SK-N-SH (cell line): Measurements from ENCODE around the gene RGS6. TPM values are rescaled to one million over a fixed set of nuclear protein-coding genes. Genes with fewer than 3 reads are reported as not detected.

Experiments used
- CTCF ChIA-PET: fragments of 300-600, 350-600 bp; formaldehyde crosslinking; extraction: SDS; loops from one replicate; lab custom pipeline; 2021; lab: Yijun Ruan, JAX
- POLR2A ChIA-PET: fragments of 350-600 bp; sonication (Branson Sonifier 250); formaldehyde crosslinking; extraction: SDS; loops from one replicate; lab custom pipeline; 2020; ENCODE audit warnings: antibody characterized with exemption, inconsistent platforms; lab: Yijun Ruan, JAX
- DNase-seq: peaks from one replicate; pipeline ENCODE4 v3.0.0; 2012
- H2AFZ ChIP-seq: fragments of 200-600 bp; sonication (generic); 2 replicates; pipeline ENCODE4 v1.8.1; 2016; ENCODE audit warnings: antibody characterized with exemption, mild to moderate bottlenecking, low read depth
- H3F3A ChIP-seq: fragments of 200-600 bp; sonication (generic); replicated peaks from 2 replicates; pipeline ENCODE3; 2016; ENCODE audit warnings: antibody characterized with exemption, mild to moderate bottlenecking; ENCODE audit not compliant: insufficient read depth
- H3K27ac ChIP-seq, 2 experiments: fragments of 200-500 bp in 1 of 2; fragments of 200-600 bp in 1 of 2; sonication (Bioruptor generic) in 1 of 2; sonication (generic), shearing (Covaris generic) in 1 of 2; 2 replicates each; pipeline versions ENCODE4 v1.5.1 to v1.6.1; 2014 to 2016; ENCODE audit warnings: low read depth in 2 of 2, inconsistent platforms in 1 of 2, low read length in 1 of 2, mild to moderate bottlenecking in 1 of 2, mixed read lengths in 1 of 2
- H3K27me3 ChIP-seq: fragments of 200-600 bp; sonication (generic), shearing (Covaris generic); 2 replicates; pipeline ENCODE4 v1.6.1; 2016; ENCODE audit warnings: mixed run types; ENCODE audit not compliant: insufficient read depth
- H3K36me3 ChIP-seq, 2 experiments: fragments of 200-500 bp in 1 of 2; fragments of 200-600 bp in 1 of 2; sonication (Bioruptor generic) in 1 of 2; sonication (generic) in 1 of 2; replicated peaks in 1 of 2; 2 replicates each; pipeline versions ENCODE3 to v1.5.1; 2014 to 2016; ENCODE audit warnings: low read length in 1 of 2, mild to moderate bottlenecking in 1 of 2; ENCODE audit not compliant: insufficient read depth in 2 of 2, control insufficient read depth in 1 of 2
- H3K4me1 ChIP-seq, 2 experiments: fragments of 200-500 bp in 1 of 2; fragments of 200-600 bp in 1 of 2; sonication (Bioruptor generic) in 1 of 2; sonication (generic), shearing (Covaris generic) in 1 of 2; 2 replicates each; pipeline versions ENCODE4 v1.5.1 to v1.6.1; 2014 to 2016; ENCODE audit warnings: low read depth in 1 of 2, low read length in 1 of 2, mixed run types in 1 of 2; ENCODE audit not compliant: insufficient read depth in 2 of 2, control insufficient read depth in 1 of 2
- H3K4me2 ChIP-seq: fragments of 200-600 bp; sonication (generic), shearing (Covaris generic); 2 replicates; pipeline ENCODE4 v1.6.1; 2017; ENCODE audit warnings: mixed run types
- H3K4me3 ChIP-seq, 2 experiments: fragments of 200-500 bp in 1 of 2; fragments of 200-600 bp in 1 of 2; sonication (Bioruptor generic) in 1 of 2; sonication (generic), shearing (Covaris generic) in 1 of 2; 2 replicates each; pipeline versions ENCODE4 v1.5.1 to v1.8.1; 2014 to 2016; ENCODE audit warnings: low read depth in 2 of 2, inconsistent platforms in 1 of 2, low read length in 1 of 2, mild to moderate bottlenecking in 1 of 2, mixed read lengths in 1 of 2, moderate library complexity in 1 of 2
- H3K79me2 ChIP-seq: fragments of 200-600 bp; sonication (generic); 2 replicates; pipeline ENCODE4 v1.8.1; 2017; ENCODE audit warnings: mild to moderate bottlenecking; ENCODE audit not compliant: insufficient read depth
- H3K9ac ChIP-seq: fragments of 200-600 bp; sonication (generic); 2 replicates; pipeline ENCODE4 v1.6.1; 2017; ENCODE audit warnings: mixed run types
- H3K9me2 ChIP-seq: fragments of 200-600 bp; sonication (generic); 2 replicates; pipeline ENCODE4 v1.6.1; 2017; ENCODE audit warnings: mixed run types
- H3K9me3 ChIP-seq: fragments of 200-600 bp; sonication (generic); 2 replicates; pipeline ENCODE4 v1.6.1; 2017; ENCODE audit warnings: mixed run types, mild to moderate bottlenecking, moderate library complexity
- H4K20me1 ChIP-seq: fragments of 200-600 bp; sonication (generic); 2 replicates; pipeline ENCODE4 v1.6.1; 2017; ENCODE audit warnings: mild to moderate bottlenecking, mixed run types; ENCODE audit not compliant: insufficient read depth
- CTCF ChIP-seq: fragments of 200-600 bp; sonication (generic); IDR thresholded peaks from 2 replicates; pipeline ENCODE4 v1.6.1; 2017; ENCODE audit warnings: antibody characterized with exemption, mild to moderate bottlenecking, moderate library complexity
- EZH2phosphoT487 ChIP-seq: fragments of 200-600 bp; sonication (generic); IDR thresholded peaks from 2 replicates; pipeline ENCODE4 v1.6.1; 2017; ENCODE audit warnings: low read depth, mixed run types, mild to moderate bottlenecking, antibody characterized with exemption, moderate library complexity, borderline replicate concordance
- FOSL2 ChIP-seq: IDR thresholded peaks from 2 replicates; pipeline ENCODE4 v1.4.0; 2012; ENCODE audit warnings: low read depth, mild to moderate bottlenecking, moderate library complexity, borderline replicate concordance
- GATA2 ChIP-seq: sonication (generic); formaldehyde crosslinking; IDR thresholded peaks from 2 replicates; pipeline ENCODE4 v1.5.0; 2020; ENCODE audit warnings: mild to moderate bottlenecking, missing genetic modification reagents
- REST ChIP-seq: IDR thresholded peaks from 2 replicates; pipeline ENCODE4 v1.6.1; 2012; ENCODE audit warnings: mild to moderate bottlenecking, low read depth, low read length, moderate library complexity
- SIN3A ChIP-seq: IDR thresholded peaks from 2 replicates; pipeline ENCODE4 v1.6.1; 2012; ENCODE audit warnings: low read depth, mild to moderate bottlenecking, low read length, moderate library complexity, borderline replicate concordance
- TAF1 ChIP-seq: IDR thresholded peaks from 2 replicates; pipeline ENCODE4 v1.6.1; 2012; ENCODE audit warnings: low read depth, mild to moderate bottlenecking, low read length, moderate library complexity, borderline replicate concordance
- USF2 ChIP-seq: fragments of 150-350 bp; IDR thresholded peaks from 2 replicates; pipeline ENCODE4 v1.6.1; 2017; ENCODE audit warnings: antibody characterized with exemption, low read length, low read depth, borderline replicate concordance
- WGBS: methylation state at CpG from one replicate; pipeline ENCODE4 v1.1.6; 2017; ENCODE audit warnings: low lambda C conversion rate; 5-methylcytosine and 5-hydroxymethylcytosine counted together
- polyA plus RNA-seq, 3 experiments: library from polyadenylated mRNA; depleted of rRNA; stranded (reverse); fragments of >200 nt; gene quantifications; 2 replicates each; pipeline ENCODE4 v1.2.3, GENCODE V29; 2012
- TF ChIP-seq, protein P1 (sequence below): IDR thresholded peaks from 2 replicates; pipeline ENCODE4 v1.4.0; 2012; ENCODE audit warnings: low read depth, borderline replicate concordance

Gene RGS6
- polyA plus RNA-seq, 1 of the 3 experiments (the other 2 are of a cell fraction): not detected

GRCh38 chr14:72573725-72574417 lies 641.6 kb downstream of the RGS6 start:
- Histone ChIP-seq H3K9ac (no peak overlapping the region), H3K36me3 (no peaks in the 10 kb centered on the region), H3K4me3 (no peak overlapping the region), H3K27me3 (no peaks in the 10 kb centered on the region), H3K27ac (no peak overlapping the region), H3K4me2 (no peak overlapping the region), H3K9me2 (no peaks in the 10 kb centered on the region), H3F3A (no peaks in the 10 kb centered on the region), H3K79me2 (no peaks in the 10 kb centered on the region), H2AFZ (no peak overlapping the region), H4K20me1 (no peaks in the 10 kb centered on the region), H3K9me3 (no peaks in the 10 kb centered on the region), H3K4me1 (peaks cover 0 to 19% of the 10 kb centered on the region in 2 experiments; a peak in 2 of 4 replicates)
- WGBS: 60% methylated on average over 9 of the region's 9 CpGs
- no peak for DNase-seq
- ChIA-PET CTCF (interaction anchor here (0.9 to 1.2 kb wide), 3 partner anchors 31 to 375 kb away, joined by 3 read pairs; no protein-coding TSS in a partner anchor), POLR2A (no interaction called here)
- TF ChIP-seq TAF1 (no peak), CTCF (no peak), SIN3A (no peak), GATA2 (CRISPR knock-in tag) (no peak), FOSL2 (no peak), REST (no peak), EZH2phosphoT487 (no peak), USF2 (no peak)
- TF ChIP-seq, protein P1, sequence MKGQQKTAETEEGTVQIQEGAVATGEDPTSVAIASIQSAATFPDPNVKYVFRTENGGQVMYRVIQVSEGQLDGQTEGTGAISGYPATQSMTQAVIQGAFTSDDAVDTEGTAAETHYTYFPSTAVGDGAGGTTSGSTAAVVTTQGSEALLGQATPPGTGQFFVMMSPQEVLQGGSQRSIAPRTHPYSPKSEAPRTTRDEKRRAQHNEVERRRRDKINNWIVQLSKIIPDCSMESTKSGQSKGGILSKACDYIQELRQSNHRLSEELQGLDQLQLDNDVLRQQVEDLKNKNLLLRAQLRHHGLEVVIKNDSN: no peak
